H1 (cell line): Measurements from ENCODE around the gene F7. TPM values are rescaled to one million over a fixed set of nuclear protein-coding genes. Genes with fewer than 3 reads are reported as not detected.

ENCODE experiments used
- FOSL1 ChIP-seq: IDR thresholded peaks from 2 replicates; pipeline ENCODE4 v1.6.1; 2011; ENCODE audit warnings: mild to moderate bottlenecking, low read depth, low read length, moderate library complexity; ENCODE audit not compliant: insufficient read depth
- polyA plus RNA-seq, 7 experiments: library from polyadenylated mRNA; depleted of rRNA in 3 of 7; stranded (reverse) in 5 of 7; unstranded in 2 of 7; fragments of >200 nt in 5 of 7; fragments of 200-250 nt in 2 of 7; gene quantifications; 1 replicate in 5 of 7; 2 replicates in 1 of 7; 4 replicates in 1 of 7; pipeline versions ENCODE4 v1.2.1 to v1.2.3, GENCODE V29; 2011 to 2013; ENCODE audit warnings: missing spikeins in 2 of 7, mixed read lengths in 2 of 7
- total RNA-seq: library from RNA; stranded (reverse); fragmentation: NEBNext Ultra II Directional; extraction: Animal tissue kit (Norgen Biotek cat#: 25700); gene quantifications from 2 replicates; pipeline ENCODE4 v1.2.1, GENCODE V29; 2021

The F7 gene
- total and polyA plus RNA-seq, 2 of the 8 experiments (the other 6 are each of a cell fraction or from before 2014, with no cell fraction given): 0.43 to 0.98 TPM

DNA sequence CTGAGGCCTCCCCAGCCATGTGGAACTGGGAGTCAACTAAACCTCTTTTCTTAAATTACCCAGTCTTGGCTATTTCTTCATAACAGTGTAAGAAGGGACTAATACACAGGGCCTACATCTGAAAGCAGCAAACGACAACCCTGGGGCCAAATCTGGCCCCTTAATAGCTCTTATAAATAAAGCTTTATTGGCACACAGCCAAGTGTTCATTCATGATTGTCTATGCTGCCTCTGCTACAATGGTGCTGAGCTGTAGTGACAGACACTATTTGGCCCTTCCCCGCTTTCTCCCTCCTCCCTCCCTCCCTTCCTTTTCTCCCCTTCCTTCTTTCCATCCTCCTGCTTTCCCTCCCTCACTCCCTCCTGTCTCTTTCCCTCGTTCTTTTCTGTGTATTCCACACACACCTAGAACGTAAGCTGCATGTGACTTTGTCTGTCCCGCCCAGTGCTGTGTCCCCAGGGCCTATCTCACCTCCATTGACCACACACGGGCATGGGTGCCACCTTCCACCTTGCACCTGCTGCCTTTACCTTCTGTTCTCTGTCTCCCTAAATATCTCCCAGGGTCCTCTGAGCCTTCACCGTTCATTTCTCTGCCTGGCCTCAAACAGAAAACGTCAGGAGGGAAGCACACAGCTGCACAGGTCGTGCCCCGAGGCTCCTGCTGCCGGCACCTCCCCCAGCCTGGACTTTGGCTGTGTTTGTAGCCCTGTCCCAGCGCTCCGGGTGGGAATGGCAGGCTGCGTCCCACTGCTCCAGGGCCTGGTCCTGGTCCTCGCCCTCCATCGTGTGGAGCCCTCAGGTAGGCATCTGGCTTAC, 52.5 kb downstream of the F7 start, which contains the start of gene PROZ (continued):
- TF ChIP-seq FOSL1: no peak
